AG08395 (cell line): ENCODE data around the gene PEAK1.

Source experiments
- DNase-seq: peaks from one replicate; pipeline ENCODE4 v3.0.0; 2012; ENCODE audit warnings: mixed read lengths, low spot score

Gene PEAK1

DNA sequence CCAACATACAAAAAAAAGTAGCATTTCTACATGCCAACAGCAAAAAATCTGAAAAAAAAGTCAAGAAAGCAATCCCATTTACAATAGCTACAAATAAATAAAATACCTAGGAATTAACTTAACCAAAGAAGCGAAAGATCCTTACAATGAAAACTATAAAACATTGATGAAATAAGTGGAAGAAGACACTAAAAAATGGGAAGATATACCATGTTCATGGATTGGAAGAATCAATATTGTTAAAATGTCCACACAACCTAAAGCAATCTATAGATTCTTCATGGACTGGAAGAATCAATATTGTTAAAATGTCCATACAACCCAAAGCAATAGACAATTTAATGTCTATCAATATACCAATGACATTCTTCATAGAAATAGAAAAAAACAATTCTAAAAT, 21.0 kb downstream of the PEAK1 start:
- DNase-seq: no peak

GRCh38 chr15:77396692-77397091, 23.2 kb downstream of the PEAK1 start:
- DNase-seq: no peak

DNA sequence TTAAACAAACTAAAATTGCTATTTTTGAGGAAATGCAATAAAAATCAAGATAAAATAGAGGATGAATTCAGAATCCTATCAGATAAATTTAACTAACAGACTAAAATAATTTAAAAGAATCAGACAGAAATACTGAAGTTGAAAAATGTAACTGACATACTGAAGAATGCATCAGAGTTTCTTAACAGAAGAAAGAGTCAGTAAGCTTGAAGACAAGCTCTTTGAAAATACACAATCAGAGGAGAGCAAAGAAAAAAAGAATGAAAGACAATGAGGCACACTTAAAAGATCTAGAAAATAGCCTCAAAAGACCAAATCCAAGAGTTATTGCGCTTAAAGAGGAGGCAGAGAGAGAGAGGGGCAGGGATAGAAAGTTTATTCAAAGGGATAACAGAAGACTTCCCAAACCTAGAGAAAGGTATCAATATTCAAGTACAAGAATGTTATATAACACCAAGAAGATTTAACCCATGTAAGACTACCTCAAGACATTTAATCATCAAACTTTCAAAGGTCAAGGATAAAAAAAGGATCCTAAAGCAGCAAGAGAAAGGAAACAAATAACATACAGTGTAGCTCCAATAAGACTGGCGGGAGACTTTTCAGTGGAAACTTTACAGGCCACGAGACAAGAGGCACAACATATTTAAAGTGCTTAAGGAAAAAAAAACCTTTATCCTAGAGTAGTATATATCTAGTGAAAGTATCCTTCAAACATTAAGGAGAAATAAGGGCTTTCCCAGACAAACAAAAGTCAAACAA, 24.7 kb downstream of the PEAK1 start:
- no peak for DNase-seq

- peak; percentile 37 for DNase-seq
Measured at GRCh38 chr15:77393471-77393840, 26.4 kb downstream of the PEAK1 start.

- DNase-seq: no peak
Measured at GRCh38 chr15:77392762-77393470, 27.0 kb downstream of the PEAK1 start.

- DNase-seq: no peak
Measured at GRCh38 chr15:77391372-77391951, 28.4 kb downstream of the PEAK1 start.

DNA sequence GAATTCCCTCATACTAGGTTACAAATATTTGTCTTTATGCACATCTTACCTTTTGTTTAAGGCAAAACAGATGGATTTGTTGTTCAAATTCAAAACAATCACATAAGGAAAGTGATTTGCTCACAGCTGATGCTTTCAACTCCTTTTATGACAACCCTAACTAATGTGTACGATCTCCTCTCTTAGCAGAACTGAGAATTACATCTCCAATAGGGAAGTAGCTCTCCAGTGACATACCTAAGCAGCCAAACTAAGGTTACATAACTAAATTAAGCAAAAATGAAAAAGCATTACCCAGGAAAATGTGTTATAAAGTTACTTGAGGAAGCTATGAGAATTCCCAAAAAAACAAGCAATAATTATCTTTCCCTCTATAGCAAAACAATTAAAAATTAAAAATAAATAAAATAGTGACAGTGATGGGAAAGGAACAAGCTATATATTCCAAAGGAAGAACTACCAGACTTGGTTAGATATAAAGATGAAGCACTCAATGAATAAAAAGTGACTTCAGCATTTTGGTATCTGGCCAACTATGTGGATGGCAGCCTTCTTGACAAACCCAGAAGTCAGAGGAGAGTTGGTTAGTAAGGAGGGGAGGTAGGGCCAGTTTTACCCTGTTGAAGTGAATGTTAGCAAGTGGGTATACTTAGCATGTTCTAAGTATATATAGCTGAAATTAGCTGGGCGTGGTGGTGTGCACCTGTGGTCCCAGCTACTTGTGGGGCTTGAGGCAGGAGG, 32.4 kb downstream of the PEAK1 start:
- no peak for DNase-seq

DNA sequence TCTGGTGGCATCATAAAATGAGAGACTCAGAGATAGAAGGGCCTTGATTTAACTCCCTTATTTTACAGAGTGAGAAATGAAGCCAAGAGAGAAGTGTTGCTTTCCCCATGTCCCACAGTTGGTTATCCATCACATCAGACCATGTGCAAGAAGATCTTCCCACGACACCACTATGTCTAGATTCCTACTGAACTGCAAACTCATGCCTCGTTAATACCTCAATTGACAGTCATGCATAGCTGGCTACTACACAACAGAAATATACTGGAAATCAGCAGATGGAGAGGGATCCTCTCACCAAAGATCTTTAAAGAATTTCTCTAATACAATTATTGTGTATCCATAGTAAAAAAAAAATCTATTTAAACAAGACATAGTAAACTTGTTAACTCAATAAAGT, 33.3 kb downstream of the PEAK1 start:
- no peak for DNase-seq

DNA sequence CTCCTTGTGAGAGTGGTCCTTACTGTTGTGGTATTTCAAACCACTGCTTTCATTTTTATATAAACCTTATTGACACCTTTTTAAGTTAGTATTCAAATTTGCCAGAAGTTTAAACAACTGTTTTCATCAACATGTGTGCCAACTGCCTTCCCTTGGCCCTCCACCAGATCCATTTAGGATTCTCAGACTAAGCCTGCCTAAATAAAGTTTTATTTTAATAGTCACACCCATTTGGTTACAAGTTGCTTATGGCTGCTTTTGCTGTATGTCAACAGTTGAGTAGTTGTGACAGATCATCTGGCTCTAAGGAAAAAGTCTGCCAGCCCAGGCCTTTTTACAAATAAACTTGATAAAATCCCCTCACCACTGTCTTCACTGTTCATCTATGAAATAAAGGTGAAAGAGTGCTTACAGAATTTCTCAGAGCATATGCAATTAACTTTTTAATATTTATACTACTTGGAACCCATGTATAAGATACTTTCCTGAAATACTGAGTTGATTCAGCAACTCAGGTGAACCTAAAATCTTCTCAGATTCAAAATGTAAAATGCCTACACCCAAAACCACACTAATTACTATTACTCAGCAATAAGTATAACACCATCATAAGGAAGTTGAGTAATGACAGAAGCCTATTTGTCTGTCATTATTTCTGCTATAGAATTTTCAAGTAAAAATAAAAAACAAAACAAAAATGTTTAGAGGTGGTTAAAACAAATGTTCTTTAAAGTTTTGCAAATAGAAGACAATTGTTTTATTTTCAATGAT, 35.1 kb downstream of the PEAK1 start:
- DNase-seq: no peak

- DNase-seq: no peak
Measured at GRCh38 chr15:77384086-77384485, 35.8 kb downstream of the PEAK1 start.

DNA sequence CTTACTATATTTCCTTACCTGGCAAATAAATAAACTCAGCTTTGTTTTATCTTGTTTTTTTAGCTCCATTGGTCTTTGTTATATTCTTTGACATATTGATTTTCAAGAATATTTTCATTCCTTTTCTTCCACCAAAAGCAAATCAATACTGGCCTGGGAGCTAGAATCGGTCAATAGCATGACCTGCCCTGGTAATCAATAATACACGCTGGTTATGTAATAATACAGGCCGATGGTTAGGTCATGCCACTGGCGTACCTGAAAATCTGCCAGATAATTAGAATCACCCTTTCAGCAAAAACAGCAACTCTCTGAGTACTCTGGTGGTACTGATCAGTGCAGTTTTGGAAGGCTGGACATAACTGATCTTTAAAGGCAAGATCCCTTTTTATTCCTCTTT, 39.9 kb downstream of the PEAK1 start:
- DNase-seq: no peak

- DNase-seq: no peak
Measured at GRCh38 chr15:77376770-77377169, 43.1 kb downstream of the PEAK1 start.

DNA sequence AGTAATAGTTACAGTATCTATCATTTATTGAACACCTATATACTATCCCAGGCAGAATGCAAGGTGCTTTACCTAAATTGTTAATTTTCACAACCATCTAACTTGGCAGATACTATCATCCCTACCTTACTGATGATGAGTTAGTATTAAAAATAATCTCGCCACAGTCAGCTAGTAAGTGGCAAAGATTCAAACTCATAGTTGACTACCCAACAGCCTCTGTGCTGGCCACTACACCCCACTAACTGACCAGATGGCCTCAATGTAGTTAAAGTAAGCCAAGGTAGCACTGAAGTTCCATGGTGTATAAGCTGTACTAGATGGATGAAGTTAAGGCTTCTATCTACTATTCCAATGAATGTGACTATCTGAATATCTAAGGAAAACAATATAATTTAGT, 44.8 kb downstream of the PEAK1 start:
- no peak for DNase-seq

- DNase-seq: no peak
Measured at GRCh38 chr15:77373441-77373840, 46.5 kb downstream of the PEAK1 start.

GRCh38 chr15:77371850-77372563, 47.9 kb downstream of the PEAK1 start:
- no peak for DNase-seq

DNA sequence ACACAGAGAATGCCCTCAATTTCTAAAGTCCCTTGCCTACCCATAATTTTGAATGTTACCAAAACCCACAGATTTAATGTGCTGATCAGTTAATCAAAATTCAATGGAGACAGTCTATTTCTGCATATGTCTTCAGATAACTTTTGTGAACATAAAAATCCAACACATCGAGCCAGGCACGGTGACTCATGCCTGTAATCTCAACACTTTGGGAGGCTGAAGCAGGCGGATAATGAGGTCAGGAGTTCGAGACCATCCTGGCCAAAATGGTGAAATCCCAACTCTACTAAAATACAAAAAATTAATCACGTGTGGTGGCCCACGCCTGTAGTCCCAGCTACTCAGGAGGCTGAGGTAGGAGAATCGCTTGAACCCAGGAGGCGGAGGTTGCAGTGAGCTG, 49.3 kb downstream of the PEAK1 start:
- DNase-seq: no peak

GRCh38 chr15:77369168-77369567, 50.7 kb downstream of the PEAK1 start:
- no peak for DNase-seq

DNA sequence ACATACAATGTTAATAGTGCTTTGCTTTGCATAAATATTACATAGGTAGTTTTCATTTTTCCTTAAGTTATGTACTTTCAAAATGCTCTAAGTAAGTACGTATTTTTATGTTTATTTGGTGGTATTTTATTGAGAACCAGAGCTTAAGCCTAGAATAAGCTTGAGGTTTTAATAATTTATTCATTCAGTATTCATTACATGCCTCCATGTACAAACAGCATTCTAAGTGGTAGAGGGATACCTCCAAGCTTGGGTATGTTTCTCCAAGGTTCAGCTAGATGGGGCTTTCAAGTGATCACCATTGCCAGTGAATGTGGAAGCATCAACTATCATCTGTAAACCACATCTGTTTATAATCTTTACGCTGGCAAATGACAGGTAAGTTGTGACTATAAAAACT, 52.3 kb downstream of the PEAK1 start:
- DNase-seq: no peak

GRCh38 chr15:77361456-77361855, 58.4 kb downstream of the PEAK1 start:
- DNase-seq: no peak

- DNase-seq: no peak
Measured at GRCh38 chr15:77358545-77359240, 61.2 kb downstream of the PEAK1 start.

GRCh38 chr15:77356305-77356704, 63.6 kb downstream of the PEAK1 start:
- no peak for DNase-seq
